Spleen (tissue), 7 donors: ENCODE results near the gene PDGFD.

Source experiments
- POLR2A ChIP-seq, 3 donors: fragments of 450-650 bp; IDR thresholded peaks; one replicate each; pipeline ENCODE4 v1.5.1; 2017; ENCODE audit warnings: antibody characterized with exemption in 3 of 3, mild to moderate bottlenecking in 1 of 3
- TF ChIP-seq, protein P1 (sequence below), 11 experiments: fragments of 200-600 bp in 7 of 11; fragments of 450-650 bp in 4 of 11; sonication (generic) in 4 of 11; IDR thresholded peaks in 8 of 11; conservative IDR thresholded peaks in 3 of 11; 1 replicate in 7 of 11; 2 replicates in 4 of 11; pipeline versions ENCODE4 v1.4.0 to v1.8.0; 2016 to 2021; ENCODE audit warnings: antibody characterized with exemption in 11 of 11, inconsistent platforms in 4 of 11, mild to moderate bottlenecking in 1 of 11
- donor health status: DM: no; HTN: no; CAD: no; lungs with moderate emphysema.
- donor health status: DM: no; HTN: no; CAD: no.
- donor health status: DM: no; HTN: no; CAD: no.

DNA sequence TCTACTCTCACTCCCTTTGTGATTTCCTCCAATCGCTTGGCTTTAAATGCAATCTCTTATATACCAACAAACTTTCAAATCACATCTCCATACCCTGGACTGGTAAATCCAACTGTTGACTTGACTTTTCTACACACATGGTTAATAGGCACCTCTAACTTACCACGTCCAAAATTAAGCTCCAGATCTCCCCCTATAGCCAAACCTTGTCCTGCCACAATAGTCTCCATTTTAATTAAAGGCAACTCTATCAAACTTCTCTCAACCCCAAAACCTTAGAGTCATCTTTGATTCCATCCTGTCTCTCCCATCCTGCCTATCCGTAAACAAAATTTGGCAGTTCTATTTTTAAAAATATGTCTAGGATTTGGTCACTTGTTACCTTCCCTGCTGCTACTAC, 269.3 kb downstream of the PDGFD start:
- TF ChIP-seq, protein P1, sequence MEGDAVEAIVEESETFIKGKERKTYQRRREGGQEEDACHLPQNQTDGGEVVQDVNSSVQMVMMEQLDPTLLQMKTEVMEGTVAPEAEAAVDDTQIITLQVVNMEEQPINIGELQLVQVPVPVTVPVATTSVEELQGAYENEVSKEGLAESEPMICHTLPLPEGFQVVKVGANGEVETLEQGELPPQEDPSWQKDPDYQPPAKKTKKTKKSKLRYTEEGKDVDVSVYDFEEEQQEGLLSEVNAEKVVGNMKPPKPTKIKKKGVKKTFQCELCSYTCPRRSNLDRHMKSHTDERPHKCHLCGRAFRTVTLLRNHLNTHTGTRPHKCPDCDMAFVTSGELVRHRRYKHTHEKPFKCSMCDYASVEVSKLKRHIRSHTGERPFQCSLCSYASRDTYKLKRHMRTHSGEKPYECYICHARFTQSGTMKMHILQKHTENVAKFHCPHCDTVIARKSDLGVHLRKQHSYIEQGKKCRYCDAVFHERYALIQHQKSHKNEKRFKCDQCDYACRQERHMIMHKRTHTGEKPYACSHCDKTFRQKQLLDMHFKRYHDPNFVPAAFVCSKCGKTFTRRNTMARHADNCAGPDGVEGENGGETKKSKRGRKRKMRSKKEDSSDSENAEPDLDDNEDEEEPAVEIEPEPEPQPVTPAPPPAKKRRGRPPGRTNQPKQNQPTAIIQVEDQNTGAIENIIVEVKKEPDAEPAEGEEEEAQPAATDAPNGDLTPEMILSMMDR (IDR thresholded peaks at IDR 0.05 in 8 of 11, conservative IDR thresholded peaks at IDR 0.05 in 3 of 11) = no peak
- TF ChIP-seq POLR2A (IDR thresholded peaks at IDR 0.05) = no peak
